GM18505 (cell line): ENCODE measurements around the gene FKBP8.

Experiments used
- ATAC-seq: cut with Tn5 transposase; IDR thresholded peaks from one replicate; pipeline ENCODE4 v1.9.1; 2021; ENCODE audit not compliant: unreplicated experiment
- POLR2A ChIP-seq: IDR thresholded peaks from 4 replicates; pipeline ENCODE4 v1.6.1; 2011; ENCODE audit warnings: borderline replicate concordance; ENCODE audit not compliant: insufficient read depth, insufficient read length; ENCODE audit errors: extremely low read depth

Gene FKBP8

DNA sequence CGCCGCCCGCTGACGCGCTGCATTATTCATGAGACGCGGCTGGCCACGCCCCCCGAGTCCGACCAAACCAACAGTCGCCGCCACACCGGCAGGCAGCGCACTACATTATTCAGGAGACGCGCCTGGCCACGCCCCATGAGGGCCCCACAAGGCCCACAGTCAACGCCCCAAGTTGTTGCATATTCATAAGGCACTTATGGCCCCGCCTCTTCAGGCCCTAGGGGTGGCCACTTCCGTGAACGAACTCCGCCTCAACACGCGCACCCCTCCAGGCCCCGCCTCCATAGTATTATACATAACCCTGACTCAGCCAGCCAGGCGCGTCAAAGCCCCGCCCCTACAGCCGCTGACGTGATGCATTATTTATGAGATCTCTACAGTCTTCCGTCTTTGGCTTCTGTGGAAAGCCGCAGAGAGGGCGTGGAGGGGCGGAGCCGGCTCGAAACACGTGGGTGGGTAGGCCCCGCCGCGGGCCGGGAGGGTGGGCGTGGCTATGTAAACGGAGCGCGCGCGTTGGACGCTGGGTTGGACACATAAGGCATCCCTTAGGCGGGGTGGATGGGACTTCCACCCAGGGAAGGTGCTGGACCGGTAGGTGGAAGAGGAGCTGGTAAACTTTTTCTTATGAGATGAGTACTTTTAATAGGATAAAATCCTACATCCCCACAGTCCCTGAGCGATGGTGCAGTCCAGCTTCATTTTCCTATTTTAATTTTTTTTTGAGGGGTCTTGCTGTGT lies 21.1 kb downstream of the FKBP8 start:
- TF ChIP-seq POLR2A, result peak; percentile 63
- peak; percentile 80 for ATAC-seq

- ATAC-seq, result peak; percentile 9
- peak; percentile 94 for TF ChIP-seq POLR2A
These were observed 21.7 kb downstream of the FKBP8 start, which contains the start of gene ELL for GRCh38 chr19:18521692-18522123. ELL (minus strand) TSS chr19:18522070; CDS start chr19:18522055, 15 bp downstream.

DNA sequence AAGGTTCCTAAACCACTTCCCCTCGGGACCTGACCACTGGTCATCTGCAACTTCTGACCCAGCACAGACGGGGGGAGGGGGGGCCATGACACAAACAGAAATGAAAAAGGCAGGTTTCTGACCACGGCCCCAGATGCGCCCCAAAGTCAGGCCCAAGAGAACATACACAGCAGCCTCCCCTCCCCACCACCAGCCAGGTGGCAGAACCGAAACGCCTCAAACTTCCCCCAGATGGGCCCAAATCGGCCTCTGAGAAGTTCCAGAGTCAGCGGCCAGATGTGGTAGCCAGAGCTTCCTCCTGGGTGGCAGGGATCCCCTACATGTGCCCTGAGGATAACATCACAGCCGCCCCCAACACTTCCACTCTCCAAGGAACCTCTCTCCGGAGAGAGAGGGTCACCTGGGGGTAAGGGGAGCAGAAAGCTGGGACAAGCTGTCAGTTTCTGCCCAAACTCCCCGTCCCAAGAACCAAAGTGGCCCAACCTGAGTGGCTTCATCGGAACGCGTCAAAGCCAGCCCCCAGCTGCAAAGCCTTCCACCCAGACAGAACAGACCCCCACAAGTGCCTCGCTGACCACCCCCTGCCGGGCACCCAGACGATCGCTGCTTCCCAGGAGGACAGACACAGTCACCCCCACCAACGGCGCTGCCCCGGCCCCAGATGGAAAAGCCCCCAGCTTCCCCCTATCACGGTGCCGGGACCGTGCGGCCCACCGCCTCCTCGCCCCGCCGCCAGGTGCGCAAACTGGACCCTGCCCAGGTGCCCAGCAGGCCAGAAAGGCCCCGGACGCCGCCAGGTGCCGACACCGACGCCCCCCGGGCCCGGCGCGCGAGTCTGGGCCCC lies 22.3 kb downstream of the FKBP8 start:
- peak; percentile 1 for ATAC-seq
- TF ChIP-seq POLR2A, result peak; percentile 49

GRCh38 chr19:18519962-18520847 lies 23.2 kb downstream of the FKBP8 start:
- ATAC-seq, result no peak
- no peak for TF ChIP-seq POLR2A

DNA sequence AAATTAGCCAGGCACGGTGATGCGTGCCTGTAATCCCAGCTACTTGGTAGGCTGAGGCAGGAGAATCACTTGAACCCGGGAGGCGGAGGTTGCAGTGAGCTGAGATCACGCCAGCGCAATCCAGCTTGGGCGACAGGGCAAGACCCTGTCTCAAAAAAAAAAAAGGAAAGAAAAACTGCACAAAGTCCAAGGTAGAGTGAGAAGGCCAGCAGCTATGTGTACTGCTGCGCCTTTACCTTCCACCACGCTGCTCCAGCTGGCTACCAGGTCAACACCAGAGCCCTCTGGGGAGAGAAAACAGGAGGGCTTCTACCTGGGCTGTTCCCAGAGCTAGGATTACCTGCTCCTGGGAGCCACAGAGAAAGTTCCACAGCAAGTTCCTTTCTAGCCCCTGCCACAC lies 24.7 kb downstream of the FKBP8 start:
- TF ChIP-seq POLR2A, result no peak
- ATAC-seq, result no peak

- no peak for TF ChIP-seq POLR2A
- ATAC-seq, result no peak
These were observed 25.8 kb downstream of the FKBP8 start for GRCh38 chr19:18517606-18518005.

DNA sequence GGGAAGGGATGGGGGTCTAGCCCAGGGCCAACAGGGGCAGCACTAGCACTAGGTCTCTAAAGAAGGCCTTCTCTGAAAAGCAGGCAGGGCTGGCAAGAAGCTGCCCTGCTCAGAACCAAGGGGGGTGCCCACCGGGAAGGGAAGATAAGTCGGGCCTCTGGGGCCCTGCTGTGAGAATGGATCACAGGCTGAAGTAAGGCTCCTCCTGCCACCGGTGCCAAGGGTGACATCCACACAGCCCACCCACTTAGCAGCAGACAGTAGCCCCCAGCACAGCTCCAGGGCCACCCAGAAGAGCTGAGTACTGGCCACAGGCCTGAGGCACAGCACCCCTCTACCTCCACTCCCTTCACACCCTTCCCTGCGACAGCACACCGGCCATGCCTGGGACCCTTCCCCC lies 27.4 kb downstream of the FKBP8 start:
- TF ChIP-seq POLR2A, result no peak
- ATAC-seq, result no peak

GRCh38 chr19:18514800-18515682 lies 28.3 kb downstream of the FKBP8 start:
- no peak for TF ChIP-seq POLR2A
- ATAC-seq, result no peak

GRCh38 chr19:18513868-18514267 lies 29.5 kb downstream of the FKBP8 start:
- no peak for ATAC-seq
- TF ChIP-seq POLR2A, result no peak

DNA sequence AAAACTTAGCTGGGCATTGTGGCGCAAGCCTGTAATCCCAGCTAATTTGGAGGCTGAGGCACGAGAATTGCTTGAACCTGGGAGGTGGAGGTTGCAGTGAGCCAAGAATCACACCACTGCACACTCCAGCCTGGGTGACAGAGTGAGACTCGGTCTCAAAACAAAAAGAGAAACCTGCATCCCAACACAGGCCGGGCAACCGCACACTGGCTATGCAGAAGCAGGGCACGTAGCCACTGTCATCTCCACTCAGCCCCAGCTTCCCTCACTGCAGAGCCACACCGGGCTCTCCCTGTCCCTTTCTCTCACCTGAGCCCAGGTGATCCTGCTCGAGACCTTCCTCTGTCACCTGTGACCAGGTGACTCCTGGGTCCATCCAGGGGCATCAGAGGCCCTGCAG lies 33.2 kb downstream of the FKBP8 start:
- no peak for ATAC-seq
- TF ChIP-seq POLR2A, result no peak

DNA sequence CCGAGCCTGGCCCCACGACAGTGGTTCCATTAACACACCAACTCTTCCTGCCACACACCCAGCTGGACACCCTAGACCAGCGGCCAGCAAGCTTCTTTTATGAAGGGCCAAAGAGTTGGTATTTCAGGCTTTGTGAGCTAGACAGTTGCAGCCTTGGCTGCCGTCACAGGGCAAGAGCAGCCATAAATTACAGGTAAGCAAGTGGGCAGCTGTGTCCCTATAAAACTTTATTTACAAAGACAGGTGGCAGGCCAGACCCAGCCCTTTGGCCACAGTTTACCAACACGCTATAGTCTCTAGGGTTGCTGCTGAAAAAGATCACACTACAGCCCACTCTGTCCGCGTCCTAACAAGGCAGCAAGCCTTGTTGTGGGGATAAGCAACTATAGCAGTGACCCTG lies 34.8 kb downstream of the FKBP8 start:
- no peak for TF ChIP-seq POLR2A

GRCh38 chr19:18507727-18508440 lies 35.5 kb downstream of the FKBP8 start:
- TF ChIP-seq POLR2A, result no peak

More for the DNA sequence above, 34.8 kb downstream of the FKBP8 start:
- no peak for ATAC-seq

GRCh38 chr19:18507021-18507726 lies 36.2 kb downstream of the FKBP8 start:
- no peak for ATAC-seq
- TF ChIP-seq POLR2A, result no peak

More at GRCh38 chr19:18507727-18508440, 35.5 kb downstream of the FKBP8 start:
- no peak for ATAC-seq
